ENCODE data around the gene BIRC5.

DNA sequence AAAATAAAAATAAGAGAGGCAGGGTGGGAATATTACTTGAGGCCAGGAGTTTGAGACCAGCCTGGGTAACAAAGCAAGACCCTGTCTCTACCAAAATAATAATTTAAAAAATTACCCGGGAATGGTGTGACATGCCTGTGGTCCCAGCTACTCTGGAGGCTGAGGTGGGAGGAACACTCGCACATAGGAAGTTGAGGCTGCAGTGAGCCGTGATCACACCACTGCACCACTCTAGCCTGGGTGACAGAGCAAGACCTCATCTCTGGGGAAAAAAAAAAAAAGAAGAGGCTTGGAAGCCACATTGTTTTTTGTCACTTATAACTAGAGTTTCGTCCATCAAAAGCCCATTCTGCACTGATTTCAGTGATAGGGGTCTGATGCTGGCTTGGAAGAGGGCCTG is 14.1 kb downstream of the BIRC5 start:
- TF ChIP-seq, protein P1, sequence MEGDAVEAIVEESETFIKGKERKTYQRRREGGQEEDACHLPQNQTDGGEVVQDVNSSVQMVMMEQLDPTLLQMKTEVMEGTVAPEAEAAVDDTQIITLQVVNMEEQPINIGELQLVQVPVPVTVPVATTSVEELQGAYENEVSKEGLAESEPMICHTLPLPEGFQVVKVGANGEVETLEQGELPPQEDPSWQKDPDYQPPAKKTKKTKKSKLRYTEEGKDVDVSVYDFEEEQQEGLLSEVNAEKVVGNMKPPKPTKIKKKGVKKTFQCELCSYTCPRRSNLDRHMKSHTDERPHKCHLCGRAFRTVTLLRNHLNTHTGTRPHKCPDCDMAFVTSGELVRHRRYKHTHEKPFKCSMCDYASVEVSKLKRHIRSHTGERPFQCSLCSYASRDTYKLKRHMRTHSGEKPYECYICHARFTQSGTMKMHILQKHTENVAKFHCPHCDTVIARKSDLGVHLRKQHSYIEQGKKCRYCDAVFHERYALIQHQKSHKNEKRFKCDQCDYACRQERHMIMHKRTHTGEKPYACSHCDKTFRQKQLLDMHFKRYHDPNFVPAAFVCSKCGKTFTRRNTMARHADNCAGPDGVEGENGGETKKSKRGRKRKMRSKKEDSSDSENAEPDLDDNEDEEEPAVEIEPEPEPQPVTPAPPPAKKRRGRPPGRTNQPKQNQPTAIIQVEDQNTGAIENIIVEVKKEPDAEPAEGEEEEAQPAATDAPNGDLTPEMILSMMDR (IDR thresholded peaks at IDR 0.05): no peak
- TF ChIP-seq POLR2A (IDR thresholded peaks at IDR 0.05) (no peak), POLR2AphosphoS5 (IDR thresholded peaks at IDR 0.05) (no peak), EP300 (IDR thresholded peaks at IDR 0.05) (no peak)

Data from upper lobe of left lung (tissue), 4 donors.